Thymus (tissue), 11 donors: Measurements from ENCODE around the gene FFAR4. TPM values are rescaled to one million over a fixed set of nuclear protein-coding genes. Genes with fewer than 3 reads are reported as not detected.

Experiments used
- DNase-seq, 9 donors: peaks; one replicate each; pipeline ENCODE4 v3.0.0-alpha.2; 2013; ENCODE audit warnings: low spot score in 9 of 9, low read depth in 6 of 9, missing footprints in 1 of 9
- H3K27ac ChIP-seq, 2 donors: one replicate each; pipeline ENCODE4 v1.5.1; 2013; ENCODE audit warnings: control low read depth in 1 of 2, low read depth in 1 of 2, low read length in 1 of 2, mild to moderate bottlenecking in 1 of 2, moderate library complexity in 1 of 2
- H3K27me3 ChIP-seq, 2 donors: one replicate each; pipeline ENCODE4 v1.5.1; 2013; ENCODE audit warnings: low read length in 1 of 2; ENCODE audit not compliant: control insufficient read depth in 2 of 2, insufficient read depth in 1 of 2
- H3K36me3 ChIP-seq, 2 donors: one replicate each; pipeline ENCODE4 v1.5.1; 2013; ENCODE audit warnings: low read length in 1 of 2, mild to moderate bottlenecking in 1 of 2, moderate library complexity in 1 of 2; ENCODE audit not compliant: control insufficient read depth in 2 of 2, insufficient read depth in 2 of 2
- H3K4me1 ChIP-seq, 2 donors: one replicate each; pipeline ENCODE4 v1.5.1; 2013; ENCODE audit warnings: low read length in 2 of 2; ENCODE audit not compliant: control insufficient read depth in 2 of 2, insufficient read depth in 2 of 2
- H3K4me3 ChIP-seq, 2 donors: one replicate each; pipeline ENCODE4 v1.5.1; 2013; ENCODE audit warnings: low read length in 2 of 2, control low read depth in 1 of 2, mild to moderate bottlenecking in 1 of 2
- H3K9me3 ChIP-seq, 2 donors: one replicate each; pipeline ENCODE4 v1.5.1; 2013; ENCODE audit warnings: low read length in 1 of 2, mild to moderate bottlenecking in 1 of 2; ENCODE audit not compliant: control insufficient read depth in 2 of 2, insufficient read depth in 1 of 2
- WGBS: extraction: QIAGEN DNeasy Blood & Tissue Kit; methylation state at CpG from one replicate; pipeline ENCODE4 v1.1.7; 2013; 5-methylcytosine and 5-hydroxymethylcytosine counted together
- polyA plus RNA-seq: library from polyadenylated mRNA; stranded (reverse); fragments of 200-250 nt; gene quantifications from one replicate; pipeline ENCODE4 v1.2.3, GENCODE V29; 2013
- total RNA-seq: library from RNA; stranded (reverse); fragments of 120-200 nt; gene quantifications from one replicate; pipeline ENCODE4 v1.2.4, GENCODE V29; 2013
- donor health status: healthy.

Gene FFAR4
- total and polyA plus RNA-seq, 2 donors: 0.14 to 0.25 TPM

- 23% methylated on average over 33 of the region's 33 CpGs for WGBS
- no peaks in the 10 kb centered on the region for H3K36me3 ChIP-seq
- DNase-seq: no peak
- H3K27ac ChIP-seq: no peak overlapping the region
- H3K4me3 ChIP-seq: no peak overlapping the region
- H3K9me3 ChIP-seq: no peaks in the 10 kb centered on the region
- H3K27me3 ChIP-seq: peaks cover 29 to 61% of the 10 kb centered on the region in 2 donors
- H3K4me1 ChIP-seq: no peaks in the 10 kb centered on the region
Observed at GRCh38 chr10:93567277-93568104, 1.0 kb downstream of the FFAR4 start.

GRCh38 chr10:93568105-93568390 is 1.6 kb downstream of the FFAR4 start:
- WGBS: 18% methylated on average over 21 of the region's 21 CpGs
- Histone ChIP-seq H3K4me1 (peaks cover 3% of the 10 kb centered on the region in 2 donors), H3K27me3 (peaks cover 29 to 64% of the 10 kb centered on the region in 2 donors), H3K9me3 (no peaks in the 10 kb centered on the region), H3K36me3 (no peaks in the 10 kb centered on the region), H3K4me3 (no peak overlapping the region), H3K27ac (no peak overlapping the region)
- DNase-seq: no peak

GRCh38 chr10:93570383-93570782 is 3.9 kb downstream of the FFAR4 start:
- Histone ChIP-seq H3K4me3 (no peak overlapping the region), H3K4me1 (peaks cover 3 to 6% of the 10 kb centered on the region in 2 donors), H3K27ac (no peak overlapping the region), H3K27me3 (peaks cover 27 to 60% of the 10 kb centered on the region in 2 donors), H3K9me3 (no peaks in the 10 kb centered on the region), H3K36me3 (no peaks in the 10 kb centered on the region)
- WGBS: 93% methylated on average over 3 of the region's 3 CpGs
- no peak for DNase-seq

- no peak for DNase-seq
- WGBS: 97% methylated on average over 2 of the region's 2 CpGs
- Histone ChIP-seq H3K27me3 (peaks cover 6 to 38% of the 10 kb centered on the region in 2 donors), H3K36me3 (no peaks in the 10 kb centered on the region), H3K27ac (no peak overlapping the region), H3K4me1 (peaks cover 3 to 6% of the 10 kb centered on the region in 2 donors), H3K9me3 (no peaks in the 10 kb centered on the region), H3K4me3 (no peak overlapping the region)
Observed at GRCh38 chr10:93572606-93573005, 6.1 kb downstream of the FFAR4 start.

- Histone ChIP-seq H3K4me1 (peaks cover 3 to 6% of the 10 kb centered on the region in 2 donors), H3K9me3 (no peaks in the 10 kb centered on the region), H3K4me3 (no peak overlapping the region), H3K27me3 (peaks cover under 1 to 31% of the 10 kb centered on the region in 2 donors), H3K27ac (no peak overlapping the region), H3K36me3 (no peaks in the 10 kb centered on the region)
- 7% methylated on average over 10 of the region's 10 CpGs for WGBS
- DNase-seq: no peak
Observed at GRCh38 chr10:93573051-93573909, 6.8 kb downstream of the FFAR4 start.

GRCh38 chr10:93573924-93574323 is 7.5 kb downstream of the FFAR4 start:
- no peaks in the 10 kb centered on the region for H3K9me3 ChIP-seq
- no peak overlapping the region for H3K27ac ChIP-seq
- no peak for DNase-seq
- no peaks in the 10 kb centered on the region for H3K36me3 ChIP-seq
- H3K27me3 ChIP-seq: peaks cover 0 to 25% of the 10 kb centered on the region in 2 donors
- 71% methylated on average over 3 of the region's 3 CpGs for WGBS
- H3K4me1 ChIP-seq: peaks cover 3 to 6% of the 10 kb centered on the region in 2 donors
- no peak overlapping the region for H3K4me3 ChIP-seq

GRCh38 chr10:93576888-93577287 is 10.4 kb downstream of the FFAR4 start:
- Histone ChIP-seq H3K36me3 (no peaks in the 10 kb centered on the region), H3K9me3 (no peaks in the 10 kb centered on the region), H3K4me1 (peaks cover 3 to 6% of the 10 kb centered on the region in 2 donors), H3K4me3 (no peak overlapping the region), H3K27ac (no peak overlapping the region), H3K27me3 (peaks cover 0 to 7% of the 10 kb centered on the region in 2 donors)
- WGBS: 93% methylated on average over 3 of the region's 3 CpGs
- no peak for DNase-seq

GRCh38 chr10:93577565-93577964 is 11.1 kb downstream of the FFAR4 start:
- Histone ChIP-seq H3K27ac (no peak overlapping the region), H3K4me3 (no peak overlapping the region), H3K4me1 (peaks cover 3 to 6% of the 10 kb centered on the region in 2 donors), H3K36me3 (no peaks in the 10 kb centered on the region), H3K9me3 (no peaks in the 10 kb centered on the region), H3K27me3 (peaks cover 0 to 3% of the 10 kb centered on the region in 2 donors)
- DNase-seq: no peak
- 98% methylated on average over 3 of the region's 3 CpGs for WGBS

- DNase-seq: no peak
- no peaks in the 10 kb centered on the region for H3K4me1 ChIP-seq
- no peaks in the 10 kb centered on the region for H3K36me3 ChIP-seq
- no peak overlapping the region for H3K4me3 ChIP-seq
- no peaks in the 10 kb centered on the region for H3K27me3 ChIP-seq
- no peaks in the 10 kb centered on the region for H3K9me3 ChIP-seq
- H3K27ac ChIP-seq: no peak overlapping the region
- WGBS: 98% methylated on average over 7 of the region's 7 CpGs
Observed at GRCh38 chr10:93579089-93579488, 12.6 kb downstream of the FFAR4 start.
